Endothelial cell of umbilical vein (primary cell): ENCODE data around the gene KTN1. TPM values are rescaled to one million over a fixed set of nuclear protein-coding genes. Genes with fewer than 3 reads are reported as not detected.

ENCODE experiments used
- BruUV-seq: library from RNA; stranded (reverse); fragments of 400-500 nt; replicated peaks from 2 replicates; lab custom pipeline; 2021; lab: Mats Ljungman, UMichigan
- CTCF ChIA-PET: fragments of 300-600, 350-600 bp; sonication (Branson Sonifier 250); formaldehyde crosslinking; loops from one replicate; lab custom pipeline; 2021; ENCODE audit warnings: antibody characterized with exemption, inconsistent platforms; lab: Charles Lee
- POLR2A ChIA-PET: fragments of 300-600, 350-600 bp; sonication (Branson Sonifier 250); formaldehyde crosslinking; loops from one replicate; lab custom pipeline; 2021; ENCODE audit warnings: antibody characterized with exemption, inconsistent platforms; lab: Charles Lee
- DNase-seq: peaks from one replicate; pipeline ENCODE4 v3.0.0-alpha.2; 2011; ENCODE audit warnings: low read depth, low spot score
- FAIRE-seq: peaks from 2 replicates; lab custom pipeline; 2011; peaks lifted over from hg19 to GRCh38; lab: Jason Lieb, UNC
- H2AFZ ChIP-seq: 2 replicates; pipeline ENCODE4 v1.6.0; 2012; ENCODE audit warnings: low read depth, low read length, control low read depth, inconsistent platforms
- H3K27ac ChIP-seq: 2 replicates; pipeline ENCODE4 v1.5.1; 2011; ENCODE audit warnings: low read depth, mild to moderate bottlenecking, control low read depth, low read length, moderate library complexity; ENCODE audit not compliant: insufficient read depth
- H3K27me3 ChIP-seq, 2 experiments: 2 replicates each; pipeline versions ENCODE4 v1.6.0 to v1.6.1; 2011; ENCODE audit warnings: low read length in 2 of 2, mixed read lengths in 1 of 2; ENCODE audit not compliant: control insufficient read depth in 2 of 2, insufficient read depth in 2 of 2
- H3K36me3 ChIP-seq, 2 experiments: 2 replicates in 1 of 2; 3 replicates in 1 of 2; pipeline ENCODE4 v1.5.1; 2011; ENCODE audit warnings: low read length in 2 of 2, mild to moderate bottlenecking in 1 of 2, moderate library complexity in 1 of 2; ENCODE audit not compliant: control insufficient read depth in 2 of 2, insufficient read depth in 2 of 2; ENCODE audit errors: extremely low read depth in 1 of 2
- H3K4me1 ChIP-seq: 3 replicates; pipeline ENCODE4 v1.5.1; 2011; ENCODE audit warnings: mild to moderate bottlenecking, low read length; ENCODE audit not compliant: control insufficient read depth, insufficient read depth; ENCODE audit errors: extremely low read depth
- H3K4me2 ChIP-seq: 2 replicates; pipeline ENCODE4 v1.6.1; 2011; ENCODE audit warnings: low read length, control low read depth, mixed read lengths; ENCODE audit not compliant: insufficient read depth
- H3K4me3 ChIP-seq, 3 experiments: fragments of 200-600 bp in 1 of 3; sonication (generic), shearing (Covaris generic) in 1 of 3; replicated peaks in 1 of 3; 2 replicates each; pipeline ENCODE4 v1.5.1; 2011 to 2016; ENCODE audit warnings: control low read depth in 3 of 3, low read length in 3 of 3, mild to moderate bottlenecking in 2 of 3, inconsistent platforms in 1 of 3, low read depth in 1 of 3, moderate library complexity in 1 of 3; ENCODE audit not compliant: insufficient read depth in 1 of 3
- H3K79me2 ChIP-seq: 2 replicates; pipeline ENCODE4 v1.6.0; 2012; ENCODE audit warnings: low read length, inconsistent platforms; ENCODE audit not compliant: control insufficient read depth, insufficient read depth
- H3K9ac ChIP-seq: replicated peaks from 2 replicates; pipeline ENCODE3; 2011; ENCODE audit warnings: low read length, control low read depth; ENCODE audit not compliant: insufficient read depth; ENCODE audit errors: extremely low read depth
- H3K9me1 ChIP-seq: replicated peaks from 3 replicates; pipeline ENCODE4 v1.6.0; 2011; ENCODE audit warnings: mild to moderate bottlenecking, low read length; ENCODE audit not compliant: control insufficient read depth, insufficient read depth; ENCODE audit errors: extremely low read depth
- H3K9me3 ChIP-seq: replicated peaks from 2 replicates; pipeline ENCODE4 v1.5.1; 2012; ENCODE audit warnings: low read length, inconsistent platforms; ENCODE audit not compliant: control insufficient read depth, insufficient read depth
- H4K20me1 ChIP-seq: replicated peaks from 2 replicates; pipeline ENCODE3; 2011; ENCODE audit warnings: mild to moderate bottlenecking, low read length; ENCODE audit not compliant: control insufficient read depth, insufficient read depth; ENCODE audit errors: extremely low read depth
- EZH2 ChIP-seq: IDR thresholded peaks from 2 replicates; pipeline ENCODE4 v1.6.1; 2012; ENCODE audit warnings: borderline replicate concordance, low read depth, mild to moderate bottlenecking, moderate library complexity, low read length, inconsistent platforms; ENCODE audit not compliant: severe bottlenecking
- FOS ChIP-seq: IDR thresholded peaks from 2 replicates; pipeline ENCODE4 v1.6.1; 2011; ENCODE audit warnings: mild to moderate bottlenecking, low read length, moderate library complexity, borderline replicate concordance; ENCODE audit not compliant: insufficient read depth
- GATA2 ChIP-seq: IDR thresholded peaks from 2 replicates; pipeline ENCODE4 v1.7.0; 2011; ENCODE audit warnings: low read depth, mild to moderate bottlenecking, moderate library complexity, mixed read lengths, low read length; ENCODE audit not compliant: insufficient read length, insufficient read depth
- POLR2A ChIP-seq: IDR thresholded peaks from 2 replicates; pipeline ENCODE4 v1.6.1; 2012; ENCODE audit warnings: low read depth, mild to moderate bottlenecking, control low read depth, low read length
- POLR2AphosphoS5 ChIP-seq: IDR thresholded peaks from 2 replicates; pipeline ENCODE4 v1.6.1; 2012; ENCODE audit warnings: low read depth, mild to moderate bottlenecking, control low read depth, low read length, moderate library complexity; ENCODE audit not compliant: insufficient read depth
- dilution Hi-C: fragments of 300-500 bp; cut with MboI; formaldehyde crosslinking; loops from one replicate; pipeline ENCODE4 v1.15.0; 2019; ENCODE audit warnings: low sequenced_read_pairs; ENCODE audit not compliant: extremely low pct_ligation_motif_present
- intact Hi-C: fragments of 100-400 bp; cut with micrococcal nuclease; formaldehyde crosslinking; loops from one replicate; pipeline ENCODE4 v1.10.0; 2022
- polyA plus RNA-seq, 4 experiments: library from polyadenylated mRNA; depleted of rRNA in 3 of 4; stranded (reverse) in 3 of 4; unstranded in 1 of 4; fragments of >200 nt; gene quantifications; 2 replicates each; pipeline versions ENCODE4 v1.2.1 to v1.2.3, GENCODE V29; 2011 to 2012; ENCODE audit warnings: missing spikeins in 1 of 4
- total RNA-seq: library from RNA; stranded (reverse); gene quantifications from 2 replicates; pipeline ENCODE4 v1.2.3, GENCODE V29; 2021
- TF ChIP-seq, protein P1 (sequence below), 2 donors: IDR thresholded peaks; 1 replicate in 1 of 2; 2 replicates in 1 of 2; pipeline ENCODE4 v1.5.1; 2011; ENCODE audit warnings: low read length in 2 of 2, mild to moderate bottlenecking in 2 of 2, moderate library complexity in 2 of 2, control low read depth in 1 of 2, inconsistent platforms in 1 of 2, low read depth in 1 of 2; ENCODE audit not compliant: insufficient read depth in 1 of 2; ENCODE audit errors: extremely low read depth in 1 of 2

Gene KTN1
- total and polyA plus RNA-seq, 2 donors (not counting 3 experiments of a cell fraction or from before 2014, with no cell fraction given), result 33.2 to 148 TPM

DNA sequence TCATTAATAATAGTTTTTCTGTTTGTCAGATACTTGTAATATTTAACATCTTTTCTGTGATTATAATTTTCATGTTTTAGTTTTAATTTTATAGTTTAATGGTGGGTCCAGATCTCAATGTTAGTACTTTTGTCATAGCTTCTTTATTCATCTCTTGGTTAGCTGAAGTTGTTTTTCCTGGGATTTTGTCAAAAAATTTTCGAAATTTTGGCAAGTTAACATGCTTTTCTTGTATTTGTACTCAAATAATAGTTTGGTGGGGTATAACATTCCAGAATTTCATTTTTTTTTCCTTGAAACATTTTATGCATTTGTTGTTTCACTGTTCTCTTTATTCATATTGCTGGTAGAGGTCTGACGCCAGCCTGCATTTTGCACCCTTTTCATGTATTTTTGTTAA, 45.5 kb downstream of the KTN1 start:
- Histone ChIP-seq H3K9ac (no peak overlapping the region), H4K20me1 (peaks cover 4% of the 10 kb centered on the region), H2AFZ (no peak overlapping the region), H3K4me1 (no peaks in the 10 kb centered on the region), H3K4me3 (no peak overlapping the region), H3K9me1 (no peaks in the 10 kb centered on the region), H3K27me3 (no peaks in the 10 kb centered on the region), H3K79me2 (peaks cover 2% of the 10 kb centered on the region), H3K4me2 (no peak overlapping the region), H3K36me3 (peaks cover 5 to 8% of the 10 kb centered on the region in 2 experiments), H3K27ac (no peak overlapping the region), H3K9me3 (no peaks in the 10 kb centered on the region)
- BruUV-seq, result no TSS peak
- dilution Hi-C loops, result no loop called here
- intact Hi-C loops, result no loop called here
- FAIRE-seq (no peak), DNase-seq (no peak)
- no peak for TF ChIP-seq EZH2
- TF ChIP-seq GATA2, result no peak
- no peak for TF ChIP-seq FOS
- TF ChIP-seq POLR2A, result no peak
- no peak for TF ChIP-seq POLR2AphosphoS5
- TF ChIP-seq, protein P1, sequence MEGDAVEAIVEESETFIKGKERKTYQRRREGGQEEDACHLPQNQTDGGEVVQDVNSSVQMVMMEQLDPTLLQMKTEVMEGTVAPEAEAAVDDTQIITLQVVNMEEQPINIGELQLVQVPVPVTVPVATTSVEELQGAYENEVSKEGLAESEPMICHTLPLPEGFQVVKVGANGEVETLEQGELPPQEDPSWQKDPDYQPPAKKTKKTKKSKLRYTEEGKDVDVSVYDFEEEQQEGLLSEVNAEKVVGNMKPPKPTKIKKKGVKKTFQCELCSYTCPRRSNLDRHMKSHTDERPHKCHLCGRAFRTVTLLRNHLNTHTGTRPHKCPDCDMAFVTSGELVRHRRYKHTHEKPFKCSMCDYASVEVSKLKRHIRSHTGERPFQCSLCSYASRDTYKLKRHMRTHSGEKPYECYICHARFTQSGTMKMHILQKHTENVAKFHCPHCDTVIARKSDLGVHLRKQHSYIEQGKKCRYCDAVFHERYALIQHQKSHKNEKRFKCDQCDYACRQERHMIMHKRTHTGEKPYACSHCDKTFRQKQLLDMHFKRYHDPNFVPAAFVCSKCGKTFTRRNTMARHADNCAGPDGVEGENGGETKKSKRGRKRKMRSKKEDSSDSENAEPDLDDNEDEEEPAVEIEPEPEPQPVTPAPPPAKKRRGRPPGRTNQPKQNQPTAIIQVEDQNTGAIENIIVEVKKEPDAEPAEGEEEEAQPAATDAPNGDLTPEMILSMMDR (IDR thresholded peaks at IDR 0.05; ENCODE audit: extremely low read depth in 1 of 2, insufficient read depth in 1 of 2, low read depth in 1 of 2, low read length in 2 of 2), result no peak
- ChIA-PET CTCF (interaction anchor here (0.6 to 1.6 kb wide), 5 partner anchors 12 to 234 kb away, joined by 3 to 15 read pairs (median 5); no protein-coding TSS in a partner anchor), POLR2A (no interaction called here)
